Lung (tissue), 12 donors: ENCODE data around the gene PTPMT1. TPM values are rescaled to one million over a fixed set of nuclear protein-coding genes. Genes with fewer than 3 reads are reported as not detected.
A peak's percentile ranks its signal among the peaks of the same experiment; 100 is the strongest.

Experiments used
- ATAC-seq: fragments of 200-7000 bp; cut with Tn5 transposase; one replicate; pipeline ENCODE4 v1.9.1; 2020; ENCODE audit warnings: moderate number of reproducible peaks; ENCODE audit not compliant: insufficient read depth, low FRiP score
- DNase-seq, 3 donors: peaks; one replicate each; pipeline ENCODE4 v3.0.0-alpha.2; 2013 to 2017
- H3K27ac ChIP-seq, 2 donors: one replicate each; pipeline ENCODE4 v1.5.1; 2013; ENCODE audit warnings: mild to moderate bottlenecking in 2 of 2, moderate library complexity in 2 of 2, control low read depth in 1 of 2, inconsistent platforms in 1 of 2, low read depth in 1 of 2, low read length in 1 of 2
- H3K27me3 ChIP-seq, 3 donors: one replicate each; pipeline ENCODE4 v1.5.1; 2013; ENCODE audit warnings: low read length in 2 of 3; ENCODE audit not compliant: control insufficient read depth in 3 of 3, insufficient read depth in 3 of 3
- H3K36me3 ChIP-seq, 4 donors: one replicate each; pipeline ENCODE4 v1.5.1; 2013; ENCODE audit warnings: low read length in 4 of 4, mild to moderate bottlenecking in 1 of 4, moderate library complexity in 1 of 4; ENCODE audit not compliant: control insufficient read depth in 4 of 4, insufficient read depth in 4 of 4
- H3K4me1 ChIP-seq, 5 donors: one replicate each; pipeline ENCODE4 v1.5.1; 2013; ENCODE audit warnings: low read length in 5 of 5, mild to moderate bottlenecking in 2 of 5, moderate library complexity in 1 of 5; ENCODE audit not compliant: control insufficient read depth in 5 of 5, insufficient read depth in 5 of 5
- H3K4me3 ChIP-seq: one replicate; pipeline ENCODE4 v1.5.1; 2013; ENCODE audit warnings: mild to moderate bottlenecking, control low read depth, moderate library complexity
- H3K9ac ChIP-seq, 2 donors: one replicate each; pipeline ENCODE4 v1.5.1; 2013; ENCODE audit warnings: low read length in 2 of 2, control low read depth in 1 of 2; ENCODE audit not compliant: insufficient read depth in 1 of 2
- H3K9me3 ChIP-seq, 4 donors: one replicate each; pipeline ENCODE4 v1.5.1; 2013; ENCODE audit warnings: low read length in 3 of 4, mild to moderate bottlenecking in 1 of 4, moderate library complexity in 1 of 4; ENCODE audit not compliant: control insufficient read depth in 4 of 4, insufficient read depth in 3 of 4
- CTCF ChIP-seq: IDR thresholded peaks from 2 replicates; pipeline ENCODE4 v1.5.1; 2012; ENCODE audit warnings: mild to moderate bottlenecking; ENCODE audit errors: control extremely low read depth, extremely low read depth
- WGBS, 2 donors: extraction: QIAGEN DNeasy Blood & Tissue Kit; methylation state at CpG; one replicate each; pipeline ENCODE4 v1.1.7; 2013; 5-methylcytosine and 5-hydroxymethylcytosine counted together
- polyA plus RNA-seq, 2 donors: library from polyadenylated mRNA; stranded (reverse); fragments of 200-250 nt; gene quantifications; one replicate each; pipeline ENCODE4 v1.2.1, GENCODE V29; 2013
- total RNA-seq, 2 donors: library from RNA; depleted of rRNA in 1 of 2; stranded (reverse); fragments of >200 nt in 1 of 2; gene quantifications; one replicate each; pipeline ENCODE4 v1.2.1, GENCODE V29; 2014 to 2021
- donor health status: control.
- donor health status: control.
- donor health status: Bipolar disorder and iron deficiency.
- donor health status: healthy.
- donor health status: DM: yes; HTN: yes; CAD: no.

PTPMT1 gene
- total and polyA plus RNA-seq, 4 donors: 45.1 to 91.6 (median 68.5) TPM

- 16 to 24% methylated on average over 17 of the region's 17 CpGs for WGBS, 2 donors
- H3K36me3 ChIP-seq: peaks cover 0 to 8% (median 5%) of the 10 kb centered on the region in 4 donors
- H3K4me3 ChIP-seq: peak overlapping the region; percentile 75
- H3K9me3 ChIP-seq: no peaks in the 10 kb centered on the region
- DNase-seq (no peak), ATAC-seq (peak; percentile 32)
- H3K9ac ChIP-seq: peak overlapping the region; percentile 26 to 88
- H3K27me3 ChIP-seq: no peaks in the 10 kb centered on the region
- H3K27ac ChIP-seq: peak overlapping the region in 1 of 2 donors; percentile 91
- peaks cover 0 to 9% (median 3%) of the 10 kb centered on the region in 5 donors for H3K4me1 ChIP-seq
- no peak for TF ChIP-seq CTCF
These were observed 825 bp downstream of the PTPMT1 start for GRCh38 chr11:47566149-47566698.

- Histone ChIP-seq H3K27me3 (no peaks in the 10 kb centered on the region), H3K27ac (no peak overlapping the region), H3K36me3 (peaks cover 0 to 26% (median 21%) of the 10 kb centered on the region in 4 donors), H3K9ac (no peak overlapping the region), H3K9me3 (peaks cover 0 to 2% (median 0%) of the 10 kb centered on the region in 4 donors), H3K4me1 (peaks cover 0 to 17% (median 4%) of the 10 kb centered on the region in 5 donors), H3K4me3 (no peak overlapping the region)
- 92 to 96% methylated on average over 7 of the region's 7 CpGs for WGBS, 2 donors
- DNase-seq (no peak), ATAC-seq (no peak)
- TF ChIP-seq CTCF: no peak
These were observed 4.2 kb downstream of the PTPMT1 start for GRCh38 chr11:47569646-47570045.

GRCh38 chr11:47570651-47571356 is 5.4 kb downstream of the PTPMT1 start:
- H3K4me3 ChIP-seq: no peak overlapping the region
- H3K27me3 ChIP-seq: no peaks in the 10 kb centered on the region
- DNase-seq: no peak
- no peak overlapping the region for H3K9ac ChIP-seq
- peaks cover 0 to 17% (median 2%) of the 10 kb centered on the region in 5 donors for H3K4me1 ChIP-seq
- H3K9me3 ChIP-seq: peaks cover 0 to 2% (median 0%) of the 10 kb centered on the region in 4 donors
- WGBS, 2 donors: 47 to 78% methylated on average over 3 of the region's 3 CpGs
- H3K36me3 ChIP-seq: peaks cover 0 to 32% (median 22%) of the 10 kb centered on the region in 4 donors
- TF ChIP-seq CTCF: no peak
- ATAC-seq: no peak
- no peak overlapping the region for H3K27ac ChIP-seq
